RWPE1 (cell line): ENCODE results near the gene IFIT5.

ENCODE experiments used
- CTCF ChIA-PET: fragments of 350-600 bp; sonication (Branson Sonifier 250); formaldehyde crosslinking; extraction: SDS; loops from one replicate; lab custom pipeline; 2021; lab: Yijun Ruan, JAX
- POLR2A ChIA-PET: fragments of 400-600 bp; formaldehyde crosslinking; extraction: SDS; loops from one replicate; lab custom pipeline; 2020; ENCODE audit warnings: antibody characterized with exemption; ENCODE audit not compliant: low non-redundant PET; lab: Yijun Ruan, JAX
- DNase-seq: peaks from one replicate; pipeline ENCODE4 v3.0.0; 2012; ENCODE audit warnings: low spot score
- H3K27ac ChIP-seq: fragments of 450-650 bp; 2 replicates; pipeline ENCODE4 v1.5.1; 2017
- TF ChIP-seq, protein P1 (sequence below): fragments of 450-650 bp; conservative IDR thresholded peaks from 2 replicates; pipeline ENCODE4 v1.5.1; 2017; ENCODE audit warnings: low read depth, mild to moderate bottlenecking

Gene IFIT5

DNA sequence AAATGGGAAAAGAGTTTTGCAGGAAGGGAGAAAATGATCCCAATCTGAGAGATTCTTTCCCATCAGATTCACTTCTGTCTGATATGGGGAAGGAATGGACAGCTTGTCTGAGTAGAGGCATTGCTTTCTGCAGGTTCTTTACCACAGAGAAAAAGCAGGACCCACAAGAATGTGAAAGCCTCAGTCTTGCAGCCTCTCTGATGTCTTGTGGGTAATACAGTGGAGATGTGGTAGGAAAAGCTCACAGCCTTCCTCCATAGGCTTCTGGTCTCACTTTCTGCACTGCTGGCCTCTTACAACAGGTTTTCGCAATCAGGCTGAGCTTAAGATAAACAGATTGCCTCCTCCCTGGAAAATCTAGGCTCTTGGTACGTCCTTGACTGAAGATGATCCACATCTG, 21.4 kb upstream of the IFIT5 start:
- H3K27ac ChIP-seq = peak overlapping the region; percentile 72
- peak; percentile 27 for DNase-seq
- TF ChIP-seq, protein P1, sequence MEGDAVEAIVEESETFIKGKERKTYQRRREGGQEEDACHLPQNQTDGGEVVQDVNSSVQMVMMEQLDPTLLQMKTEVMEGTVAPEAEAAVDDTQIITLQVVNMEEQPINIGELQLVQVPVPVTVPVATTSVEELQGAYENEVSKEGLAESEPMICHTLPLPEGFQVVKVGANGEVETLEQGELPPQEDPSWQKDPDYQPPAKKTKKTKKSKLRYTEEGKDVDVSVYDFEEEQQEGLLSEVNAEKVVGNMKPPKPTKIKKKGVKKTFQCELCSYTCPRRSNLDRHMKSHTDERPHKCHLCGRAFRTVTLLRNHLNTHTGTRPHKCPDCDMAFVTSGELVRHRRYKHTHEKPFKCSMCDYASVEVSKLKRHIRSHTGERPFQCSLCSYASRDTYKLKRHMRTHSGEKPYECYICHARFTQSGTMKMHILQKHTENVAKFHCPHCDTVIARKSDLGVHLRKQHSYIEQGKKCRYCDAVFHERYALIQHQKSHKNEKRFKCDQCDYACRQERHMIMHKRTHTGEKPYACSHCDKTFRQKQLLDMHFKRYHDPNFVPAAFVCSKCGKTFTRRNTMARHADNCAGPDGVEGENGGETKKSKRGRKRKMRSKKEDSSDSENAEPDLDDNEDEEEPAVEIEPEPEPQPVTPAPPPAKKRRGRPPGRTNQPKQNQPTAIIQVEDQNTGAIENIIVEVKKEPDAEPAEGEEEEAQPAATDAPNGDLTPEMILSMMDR = no peak
- ChIA-PET POLR2A (interaction anchor here (0.6 to 0.7 kb wide), 2 partner anchors 13 to 322 kb away, joined by 3 to 7 read pairs; no protein-coding TSS in a partner anchor), CTCF (interaction anchor here (0.7 kb wide), 1 partner anchor 12 kb away, joined by 4 read pairs; no protein-coding TSS in a partner anchor)

- H3K27ac ChIP-seq = no peak overlapping the region
- TF ChIP-seq, protein P1 = no peak
- ChIA-PET POLR2A (no interaction called here), CTCF (no interaction called here)
- DNase-seq = no peak
Measured at GRCh38 chr10:89393898-89394297, 20.5 kb upstream of the IFIT5 start.

- POLR2A ChIA-PET = no interaction called here
- H3K27ac ChIP-seq = no peak overlapping the region
- CTCF ChIA-PET = no interaction called here
- DNase-seq = no peak
- TF ChIP-seq, protein P1 = no peak
Measured at GRCh38 chr10:89395141-89395540, 19.2 kb upstream of the IFIT5 start.

- no peak overlapping the region for H3K27ac ChIP-seq
- ChIA-PET CTCF (interaction anchor here (0.6 kb wide), 1 partner anchor 20 kb away, joined by 4 read pairs; the partner anchor contains the start of gene IFIT1B), POLR2A (interaction anchor here (1.1 kb wide), 1 partner anchor 16 kb away, joined by 3 read pairs; the partner anchor contains the start of gene IFIT5)
- DNase-seq = no peak
- TF ChIP-seq, protein P1 = no peak
Measured at GRCh38 chr10:89398003-89398749, 16.2 kb upstream of the IFIT5 start.

- DNase-seq = no peak
- POLR2A ChIA-PET = no interaction called here
- CTCF ChIA-PET = interaction anchor here (0.5 to 0.9 kb wide), 3 partner anchors 15 to 279 kb away, joined by 3 to 5 read pairs (median 4); no protein-coding TSS in a partner anchor
- no peak overlapping the region for H3K27ac ChIP-seq
- TF ChIP-seq, protein P1 = no peak
Measured at GRCh38 chr10:89399956-89400355, 14.4 kb upstream of the IFIT5 start.

DNA sequence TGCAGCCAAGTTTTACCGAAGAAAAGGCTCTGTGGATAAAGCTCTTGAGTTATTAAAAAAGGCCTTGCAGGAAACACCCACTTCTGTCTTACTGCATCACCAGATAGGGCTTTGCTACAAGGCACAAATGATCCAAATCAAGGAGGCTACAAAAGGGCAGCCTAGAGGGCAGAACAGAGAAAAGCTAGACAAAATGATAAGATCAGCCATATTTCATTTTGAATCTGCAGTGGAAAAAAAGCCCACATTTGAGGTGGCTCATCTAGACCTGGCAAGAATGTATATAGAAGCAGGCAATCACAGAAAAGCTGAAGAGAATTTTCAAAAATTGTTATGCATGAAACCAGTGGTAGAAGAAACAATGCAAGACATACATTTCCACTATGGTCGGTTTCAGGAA, 11.3 kb upstream of the IFIT5 start:
- TF ChIP-seq, protein P1 = no peak
- CTCF ChIA-PET = interaction anchor here (0.6 kb wide), 1 partner anchor 241 kb away, joined by 3 read pairs; no protein-coding TSS in a partner anchor
- DNase-seq = no peak
- POLR2A ChIA-PET = no interaction called here
- H3K27ac ChIP-seq = no peak overlapping the region
